K562 (cell line): Measurements from ENCODE around the gene RABGAP1L. TPM values are rescaled to one million over a fixed set of nuclear protein-coding genes. Genes with fewer than 3 reads are reported as not detected.

Experiments used
- ARID1B ChIP-seq: fragments of 450-650 bp; IDR thresholded peaks from 2 replicates; pipeline ENCODE4 v1.6.1; 2016; ENCODE audit warnings: antibody characterized with exemption, mild to moderate bottlenecking, inconsistent platforms
- ATF7 ChIP-seq: fragments of 450-650 bp; IDR thresholded peaks from 2 replicates; pipeline ENCODE4 v1.7.1; 2014; ENCODE audit warnings: mild to moderate bottlenecking, moderate library complexity
- CCAR2 ChIP-seq: fragments of 200-400 bp; formaldehyde crosslinking; IDR thresholded peaks from 2 replicates; pipeline ENCODE4 v1.6.1; 2017; ENCODE audit warnings: mild to moderate bottlenecking, low read depth, low read length
- E2F1 ChIP-seq: sonication (generic); formaldehyde crosslinking; IDR thresholded peaks from 2 replicates; pipeline ENCODE4 v1.8.1; 2023; ENCODE audit warnings: mild to moderate bottlenecking, missing genetic modification reagents, moderate library complexity
- ELF1 ChIP-seq: fragments of 200-800 bp; sonication (Bioruptor generic); IDR thresholded peaks from 2 replicates; pipeline ENCODE4 v1.6.1; 2016; ENCODE audit warnings: missing genetic modification characterization, missing compliant biosample characterization
- ETV5 ChIP-seq: sonication (generic); formaldehyde crosslinking; IDR thresholded peaks from 2 replicates; pipeline ENCODE4 v1.4.0; 2020; ENCODE audit warnings: low read depth, mild to moderate bottlenecking, missing genetic modification reagents
- FIP1L1 ChIP-seq: fragments of 200-400 bp; formaldehyde crosslinking; IDR thresholded peaks from 2 replicates; pipeline ENCODE4 v1.6.1; 2018; ENCODE audit warnings: mild to moderate bottlenecking, low read depth, low read length; ENCODE audit not compliant: poor library complexity, severe bottlenecking
- HCFC1 ChIP-seq: IDR thresholded peaks from 2 replicates; pipeline ENCODE4 v1.6.1; 2012; ENCODE audit warnings: low read depth, low read length, improper control_type of control experiment
- JUN ChIP-seq, 2 experiments: sonication (generic) in 1 of 2; formaldehyde crosslinking in 1 of 2; IDR thresholded peaks; 2 replicates each; pipeline versions ENCODE4 v1.6.1 to v1.8.0; 2012 to 2022; ENCODE audit warnings: borderline replicate concordance in 2 of 2, mild to moderate bottlenecking in 2 of 2, improper control_type of control experiment in 1 of 2, low read depth in 1 of 2, low read length in 1 of 2, missing genetic modification reagents in 1 of 2
- KLF13 ChIP-seq: fragments of 450-650 bp; IDR thresholded peaks from 2 replicates; pipeline ENCODE4 v1.6.1; 2016; ENCODE audit warnings: missing genetic modification characterization, low read depth, mild to moderate bottlenecking, missing compliant biosample characterization, moderate library complexity, borderline replicate concordance
- LCOR ChIP-seq: sonication (generic); formaldehyde crosslinking; IDR thresholded peaks from 2 replicates; pipeline ENCODE4 v1.8.0; 2022; ENCODE audit warnings: mild to moderate bottlenecking, missing genetic modification reagents
- MAFK ChIP-seq: IDR thresholded peaks from 2 replicates; pipeline ENCODE4 v1.6.1; 2011; ENCODE audit warnings: low read length, improper control_type of control experiment
- MCM5 ChIP-seq: fragments of 450-650 bp; IDR thresholded peaks from 2 replicates; pipeline ENCODE4 v1.6.1; 2016; ENCODE audit warnings: low read depth
- NFE2 ChIP-seq: IDR thresholded peaks from 2 replicates; pipeline ENCODE4 v1.6.1; 2014; ENCODE audit warnings: antibody characterized with exemption, low read depth
- NKRF ChIP-seq: fragments of 450-650 bp; IDR thresholded peaks from 2 replicates; pipeline ENCODE4 v1.6.1; 2016; ENCODE audit warnings: borderline replicate concordance
- NUFIP1 ChIP-seq: fragments of 450-650 bp; IDR thresholded peaks from 2 replicates; pipeline ENCODE4 v1.6.1; 2018; ENCODE audit not compliant: partially characterized antibody
- SIN3B ChIP-seq: fragments of 450-650 bp; IDR thresholded peaks from 2 replicates; pipeline ENCODE4 v1.6.1; 2017; ENCODE audit warnings: low read depth, mild to moderate bottlenecking, moderate library complexity
- THAP12 ChIP-seq: fragments of 250-450 bp; sonication (Bioruptor Pico); IDR thresholded peaks from 2 replicates; pipeline ENCODE4 v1.9.0; 2021; ENCODE audit warnings: mild to moderate bottlenecking, inconsistent platforms
- U2AF1 ChIP-seq: fragments of 200-400 bp; formaldehyde crosslinking; optimal IDR thresholded peaks from 2 replicates; pipeline ENCODE3; 2017; ENCODE audit warnings: mild to moderate bottlenecking, low read depth, low read length, moderate library complexity
- ZNF121 ChIP-seq: sonication (generic); formaldehyde crosslinking; conservative IDR thresholded peaks from 2 replicates; pipeline ENCODE4 v1.8.0; 2022; ENCODE audit warnings: missing genetic modification reagents
- ZNF324 ChIP-seq: fragments of 250-450 bp; sonication (Bioruptor Pico); IDR thresholded peaks from 2 replicates; pipeline ENCODE4 v1.4.0; 2020; ENCODE audit warnings: mild to moderate bottlenecking
- ZNF445 ChIP-seq: fragments of 250-450 bp; sonication (Bioruptor Pico); IDR thresholded peaks from 2 replicates; pipeline ENCODE4 v1.4.0; 2020; ENCODE audit warnings: low read depth, mild to moderate bottlenecking, moderate library complexity
- ZNF764 ChIP-seq: fragments of 250-450 bp; sonication (Bioruptor Pico); IDR thresholded peaks from 2 replicates; pipeline ENCODE4 v1.4.0; 2020; ENCODE audit warnings: low read depth, mild to moderate bottlenecking, moderate library complexity
- ZNF766 ChIP-seq: fragments of 200-800 bp; sonication (Bioruptor generic); conservative IDR thresholded peaks from 2 replicates; pipeline ENCODE4 v1.6.1; 2016; ENCODE audit warnings: missing genetic modification characterization, missing compliant biosample characterization
- polyA plus RNA-seq, 8 experiments: library from polyadenylated mRNA; depleted of rRNA in 4 of 8; stranded (reverse) in 5 of 8; unstranded in 3 of 8; fragments of >200 nt; fragmentation: Nextera tagmentation in 2 of 8; fragmentation: Illumina TruSeq in 1 of 8; extraction: Ambion mirVana in 2 of 8; extraction: Trizol in 1 of 8; gene quantifications; 2 replicates each; pipeline versions ENCODE4 v1.2.1 to v1.2.3, GENCODE V29; 2011 to 2014; ENCODE audit warnings: inconsistent platforms in 1 of 8, missing spikeins in 1 of 8
- total RNA-seq, 7 experiments: library from RNA; depleted of rRNA in 6 of 7; stranded (reverse); fragments of >200 nt in 6 of 7; fragmentation: Illumina TruSeq in 2 of 7; extraction: Trizol in 2 of 7; gene quantifications; 2 replicates each; pipeline versions ENCODE4 v1.2.1 to v1.2.3, GENCODE V29; 2011 to 2021; ENCODE audit warnings: low replicate concordance in 1 of 7

The RABGAP1L gene
- total and polyA plus RNA-seq, 9 of the 15 experiments (the other 6 are each of a cell fraction or from before 2014, with no cell fraction given) = 16.5 to 44.9 (median 26.7) TPM

- peak; percentile 38 for TF ChIP-seq ARID1B
- TF ChIP-seq ATF7 = peak; percentile 98
- no peak for TF ChIP-seq CCAR2
- peak; percentile 87 for TF ChIP-seq ETV5
- TF ChIP-seq ZNF324 = no peak
- peak; percentile 73; the same call in 1 of the 2 replicates for TF ChIP-seq NKRF
- TF ChIP-seq ZNF445 (CRISPR knock-in tag) = no peak
- TF ChIP-seq ZNF766 (CRISPR knock-in tag) = no peak; the same call in none of the 2 replicates
- TF ChIP-seq SIN3B = peak; percentile 93
- 0 out of 2 replicates have a peak, but pooled peaks have one; percentile 0 for TF ChIP-seq MAFK
- peak; percentile 76 for TF ChIP-seq JUN (IDR thresholded peaks at IDR 0.05; ENCODE audit: borderline replicate concordance, low read depth, low read length)
- peak; percentile 96; the same call in 1 of the 2 replicates for TF ChIP-seq JUN (CRISPR knock-in tag; IDR thresholded peaks at IDR 0.05; ENCODE audit: borderline replicate concordance)
- peak; percentile 89 for TF ChIP-seq HCFC1
- TF ChIP-seq ELF1 (tag) = peak; percentile 97
- no peak for TF ChIP-seq NFE2
- peak; percentile 93 for TF ChIP-seq LCOR (CRISPR knock-in tag)
- TF ChIP-seq U2AF1 = no peak
- peak; percentile 49 for TF ChIP-seq E2F1 (CRISPR knock-in tag)
- no peak for TF ChIP-seq MCM5
- peak; percentile 61; the same call in 1 of the 2 replicates for TF ChIP-seq KLF13
- TF ChIP-seq NUFIP1 = peak; percentile 93
- TF ChIP-seq ZNF121 (CRISPR knock-in tag) = no peak
- no peak for TF ChIP-seq FIP1L1
- peak; percentile 85 for TF ChIP-seq THAP12 (CRISPR knock-in tag)
- no peak for TF ChIP-seq ZNF764 (CRISPR knock-in tag)
These were observed 840.1 kb downstream of the RABGAP1L start (continued) for GRCh38 chr1:174999216-174999935.
